ENCODE results near the gene SLITRK5. TPM values are rescaled to one million over a fixed set of nuclear protein-coding genes. Genes with fewer than 3 reads are reported as not detected.

SLITRK5 gene, protein sequence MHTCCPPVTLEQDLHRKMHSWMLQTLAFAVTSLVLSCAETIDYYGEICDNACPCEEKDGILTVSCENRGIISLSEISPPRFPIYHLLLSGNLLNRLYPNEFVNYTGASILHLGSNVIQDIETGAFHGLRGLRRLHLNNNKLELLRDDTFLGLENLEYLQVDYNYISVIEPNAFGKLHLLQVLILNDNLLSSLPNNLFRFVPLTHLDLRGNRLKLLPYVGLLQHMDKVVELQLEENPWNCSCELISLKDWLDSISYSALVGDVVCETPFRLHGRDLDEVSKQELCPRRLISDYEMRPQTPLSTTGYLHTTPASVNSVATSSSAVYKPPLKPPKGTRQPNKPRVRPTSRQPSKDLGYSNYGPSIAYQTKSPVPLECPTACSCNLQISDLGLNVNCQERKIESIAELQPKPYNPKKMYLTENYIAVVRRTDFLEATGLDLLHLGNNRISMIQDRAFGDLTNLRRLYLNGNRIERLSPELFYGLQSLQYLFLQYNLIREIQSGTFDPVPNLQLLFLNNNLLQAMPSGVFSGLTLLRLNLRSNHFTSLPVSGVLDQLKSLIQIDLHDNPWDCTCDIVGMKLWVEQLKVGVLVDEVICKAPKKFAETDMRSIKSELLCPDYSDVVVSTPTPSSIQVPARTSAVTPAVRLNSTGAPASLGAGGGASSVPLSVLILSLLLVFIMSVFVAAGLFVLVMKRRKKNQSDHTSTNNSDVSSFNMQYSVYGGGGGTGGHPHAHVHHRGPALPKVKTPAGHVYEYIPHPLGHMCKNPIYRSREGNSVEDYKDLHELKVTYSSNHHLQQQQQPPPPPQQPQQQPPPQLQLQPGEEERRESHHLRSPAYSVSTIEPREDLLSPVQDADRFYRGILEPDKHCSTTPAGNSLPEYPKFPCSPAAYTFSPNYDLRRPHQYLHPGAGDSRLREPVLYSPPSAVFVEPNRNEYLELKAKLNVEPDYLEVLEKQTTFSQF
- total RNA-seq, result under 0.01 and 0.05 TPM in 2 replicates
- not detected for polyA plus RNA-seq (2012)

DNA sequence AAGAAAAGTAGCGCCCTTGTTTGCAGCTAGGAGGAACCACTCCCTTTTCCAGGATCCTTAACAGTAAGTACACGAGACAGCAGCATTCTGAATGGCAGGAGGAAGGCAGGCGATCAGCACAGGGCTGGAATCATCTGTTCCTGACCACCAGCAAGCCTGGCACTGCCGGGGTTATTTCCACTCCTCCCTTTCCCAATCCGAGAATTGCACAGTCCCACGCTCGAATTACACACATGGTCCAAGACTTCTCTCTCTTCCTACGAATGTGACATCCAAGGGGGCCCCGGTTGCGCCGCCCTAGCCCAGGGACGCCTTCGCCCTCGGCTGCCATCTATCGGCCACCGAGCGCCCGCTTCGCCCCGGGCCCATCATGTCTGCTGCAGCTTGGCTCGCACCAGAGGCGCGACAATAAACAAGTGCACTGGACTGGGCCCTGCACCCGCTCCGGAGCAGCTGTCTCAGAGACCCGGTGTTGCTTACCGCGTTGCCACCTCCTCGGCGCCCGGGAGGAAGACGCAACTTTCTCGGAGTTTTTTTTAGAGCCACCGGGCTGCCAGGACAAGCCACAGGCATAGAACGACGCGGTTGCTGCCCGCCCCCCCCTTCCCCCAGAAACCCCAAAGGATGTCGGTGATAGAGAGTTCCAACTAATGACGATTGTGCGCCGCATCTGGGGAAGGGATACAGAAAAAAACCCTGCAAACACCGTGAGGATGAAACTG lies at the start of gene SLITRK5:
TSS of gene SLITRK5 (plus strand) at position 341 of the 722 bp plus-strand sequence. CDS start 4,018 bp downstream, outside the sequence.
- DNase-seq (ENCODE audit: low read depth), result peak; percentile 84

DNA sequence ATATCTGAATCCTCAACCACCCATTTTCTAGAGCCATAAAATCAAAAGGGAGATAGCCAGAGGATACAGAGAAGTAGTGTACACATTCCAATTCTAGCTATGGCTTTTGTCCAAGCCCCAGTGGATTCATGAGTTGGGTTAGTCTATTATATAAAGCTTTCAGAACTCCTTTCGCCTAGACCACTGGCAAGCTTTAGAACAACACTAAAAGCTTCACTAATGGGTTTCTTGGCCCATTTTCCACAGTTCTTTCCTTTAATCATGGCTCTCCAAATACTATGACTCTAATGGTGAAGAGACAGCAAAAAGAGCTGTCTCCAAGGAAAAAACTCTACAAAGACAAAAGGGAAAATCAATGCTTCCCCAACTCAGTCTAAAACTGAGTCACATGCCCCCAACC lies 48.2 kb upstream of the SLITRK5 start:
- DNase-seq (ENCODE audit: low read depth), result no peak

DNA sequence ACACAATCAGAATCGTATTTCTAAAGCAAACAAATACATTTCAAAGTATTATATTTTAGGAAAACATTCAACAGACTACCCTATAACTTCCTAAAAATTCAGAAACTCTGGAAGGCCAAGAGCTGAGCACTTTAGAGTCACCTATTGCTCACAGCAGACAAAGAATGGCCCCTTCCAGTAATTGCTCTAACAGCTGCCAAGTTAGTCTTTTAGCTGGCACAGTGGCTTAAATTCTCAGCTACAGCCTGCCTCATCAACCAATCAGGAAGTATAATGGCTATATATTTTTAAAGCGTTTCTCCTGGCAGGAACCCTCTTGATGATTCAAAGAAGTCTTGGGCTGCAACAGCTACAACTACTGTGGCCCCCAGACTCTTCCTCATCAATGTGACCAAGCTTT lies 14.9 kb upstream of the SLITRK5 start:
- DNase-seq (ENCODE audit: low read depth), result no peak

DNA sequence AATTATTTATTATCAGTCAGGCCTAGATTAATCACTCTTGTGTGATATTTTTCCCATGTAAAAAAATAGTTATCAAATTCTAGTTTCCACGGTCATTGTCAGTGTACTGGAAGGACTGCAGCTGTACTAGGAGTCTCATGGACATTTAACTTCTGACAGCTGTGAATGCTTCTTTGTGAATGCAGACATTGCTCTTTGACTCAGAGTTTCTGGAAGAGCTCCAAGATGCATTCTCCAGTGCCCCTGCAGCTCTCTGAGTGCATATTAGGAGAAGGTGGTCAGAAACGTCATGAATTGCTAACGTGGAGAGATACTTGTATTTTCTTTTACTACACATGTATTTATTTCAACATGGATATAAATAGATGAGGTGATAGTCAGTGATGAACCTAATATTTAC lies 9.7 kb upstream of the SLITRK5 start:
- DNase-seq (ENCODE audit: low read depth), result peak; percentile 38

DNA sequence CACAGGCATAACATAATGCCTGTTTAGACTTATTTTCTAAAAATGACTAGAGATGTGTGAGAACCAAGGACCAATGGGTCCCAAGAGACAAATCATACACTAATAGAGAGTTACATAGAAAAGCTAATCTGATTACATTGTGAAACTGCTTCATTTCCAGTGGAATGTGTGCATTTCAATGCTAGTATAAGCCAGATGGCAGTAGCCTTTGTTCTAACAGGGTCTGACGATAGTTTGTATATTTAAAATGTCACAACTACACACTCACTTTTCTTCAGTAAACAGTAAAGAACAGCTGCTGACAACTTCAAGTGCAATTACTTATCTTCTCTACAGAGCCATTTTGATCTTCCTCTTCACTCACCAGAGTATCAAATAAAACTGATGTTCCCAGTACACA lies 4.3 kb upstream of the SLITRK5 start:
- DNase-seq (ENCODE audit: low read depth), result no peak

DNA sequence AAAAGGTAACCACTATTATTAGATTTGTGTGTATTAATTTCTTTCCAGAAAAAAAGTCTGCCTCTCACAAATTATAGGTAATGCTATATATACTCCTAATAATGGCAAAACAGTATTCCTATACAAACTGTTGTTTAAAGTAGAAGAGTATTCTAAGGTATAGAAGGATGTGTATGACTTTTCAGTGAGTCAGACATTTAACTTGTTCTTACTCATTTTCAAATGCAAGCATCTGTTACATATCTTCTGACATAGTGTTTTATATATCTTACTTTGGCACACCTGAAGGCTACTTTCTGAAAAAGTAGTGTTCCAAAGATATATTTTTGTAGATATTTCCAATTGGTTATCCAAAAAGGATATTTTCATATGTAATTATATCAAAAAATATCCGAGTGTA lies 3.5 kb upstream of the SLITRK5 start:
- no peak for DNase-seq (ENCODE audit: low read depth)

DNA sequence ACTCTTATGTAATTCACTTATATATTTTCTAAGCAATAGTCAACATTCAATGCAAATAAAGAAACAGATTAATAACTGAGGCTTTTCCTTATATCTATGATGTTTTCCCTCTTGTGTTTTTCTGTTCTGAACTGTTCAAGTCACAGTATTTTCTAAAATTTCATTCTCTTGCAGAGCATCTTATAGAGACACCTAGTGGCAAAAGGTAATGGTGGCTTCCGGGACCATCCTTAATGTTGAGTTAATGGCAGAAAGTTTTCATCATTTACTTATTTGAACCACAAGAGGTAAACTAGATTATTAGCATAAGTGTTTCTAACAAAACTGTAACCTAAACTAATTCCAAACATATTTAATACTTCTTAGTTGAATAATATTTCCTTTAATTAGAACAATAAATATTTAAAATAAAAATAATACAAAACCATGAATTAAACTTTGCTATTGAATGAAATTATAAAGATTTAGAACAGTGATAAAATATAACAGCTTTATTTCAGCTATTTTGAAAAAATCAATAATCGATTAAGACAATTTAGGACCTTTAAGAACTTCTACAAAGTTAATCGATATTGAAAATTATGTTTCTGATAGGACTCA lies 1.7 kb upstream of the SLITRK5 start:
- peak; percentile 22 for DNase-seq (ENCODE audit: low read depth)

DNA sequence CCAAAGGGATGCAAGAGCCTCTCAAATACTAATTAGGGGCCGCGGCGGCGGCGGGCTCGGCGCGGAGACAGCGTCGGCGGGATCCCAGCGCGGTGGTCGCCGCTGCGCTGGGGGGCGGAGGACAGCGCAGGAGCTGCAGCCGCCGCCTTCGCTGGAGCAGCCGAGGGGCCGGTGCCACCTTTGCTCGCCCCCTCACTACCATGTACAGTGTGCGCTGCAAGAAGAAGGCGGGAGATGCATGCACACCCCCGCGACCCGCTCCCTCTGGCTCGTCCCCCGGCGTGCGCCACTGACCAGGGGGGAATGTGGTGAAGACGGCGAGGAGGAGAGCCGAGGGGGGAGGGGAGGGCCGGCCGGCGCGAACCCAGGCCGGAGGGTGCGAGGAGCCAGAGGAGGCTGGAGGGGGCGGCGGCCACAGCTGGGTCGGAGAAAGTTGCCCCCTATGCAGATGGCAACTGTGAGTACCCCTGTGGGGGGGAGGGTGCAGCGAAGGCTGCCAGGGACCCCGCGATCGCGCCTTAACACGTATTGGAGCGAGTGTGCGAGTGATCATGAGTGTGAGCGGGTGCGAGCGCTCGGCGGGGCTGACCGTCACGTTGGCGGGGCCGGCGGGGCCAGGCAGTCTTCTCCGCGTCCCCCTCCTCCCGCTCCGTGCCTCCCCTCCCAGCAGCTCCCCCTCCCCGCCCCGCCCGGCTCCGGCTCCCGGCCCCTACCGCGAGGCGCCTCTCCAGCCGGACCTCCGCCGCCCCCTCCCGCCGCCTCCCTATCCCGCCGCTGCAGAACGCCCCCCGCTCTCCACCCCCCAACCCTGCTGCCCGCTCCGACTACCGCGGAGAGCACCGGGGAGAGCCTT lies 808 bp downstream of the SLITRK5 start:
- DNase-seq (ENCODE audit: low read depth), result no peak

DNA sequence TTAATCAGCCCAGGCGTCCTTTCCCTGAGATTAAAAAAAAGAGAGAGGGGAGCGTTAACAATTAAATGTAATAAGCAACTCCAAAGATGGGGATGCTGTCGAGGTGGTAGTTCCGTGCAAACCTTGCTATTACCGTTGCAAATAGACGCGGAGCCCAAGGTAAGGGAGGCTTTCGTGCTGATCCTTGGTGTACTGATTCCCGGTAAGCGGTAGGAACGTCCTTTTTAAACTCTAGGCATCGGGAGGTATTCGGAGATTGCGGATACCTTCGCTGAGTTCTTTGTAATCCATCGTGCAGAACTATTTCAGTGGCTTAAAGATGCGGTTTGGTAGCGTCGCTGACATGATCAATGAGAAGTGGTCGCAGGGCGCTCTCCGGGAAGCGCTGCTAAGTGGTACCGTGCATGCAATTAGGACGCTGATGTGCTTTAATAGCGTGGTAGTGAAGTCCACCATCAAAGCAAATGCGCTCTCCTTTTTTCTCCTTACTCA lies 3.1 kb downstream of the SLITRK5 start:
- DNase-seq (ENCODE audit: low read depth), result no peak

DNA sequence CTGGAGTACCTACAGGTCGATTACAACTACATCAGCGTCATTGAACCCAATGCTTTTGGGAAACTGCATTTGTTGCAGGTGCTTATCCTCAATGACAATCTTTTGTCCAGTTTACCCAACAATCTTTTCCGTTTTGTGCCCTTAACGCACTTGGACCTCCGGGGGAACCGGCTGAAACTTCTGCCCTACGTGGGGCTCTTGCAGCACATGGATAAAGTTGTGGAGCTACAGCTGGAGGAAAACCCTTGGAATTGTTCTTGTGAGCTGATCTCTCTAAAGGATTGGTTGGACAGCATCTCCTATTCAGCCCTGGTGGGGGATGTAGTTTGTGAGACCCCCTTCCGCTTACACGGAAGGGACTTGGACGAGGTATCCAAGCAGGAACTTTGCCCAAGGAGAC lies 4.7 kb downstream of the SLITRK5 start:
- DNase-seq (ENCODE audit: low read depth), result no peak

DNA sequence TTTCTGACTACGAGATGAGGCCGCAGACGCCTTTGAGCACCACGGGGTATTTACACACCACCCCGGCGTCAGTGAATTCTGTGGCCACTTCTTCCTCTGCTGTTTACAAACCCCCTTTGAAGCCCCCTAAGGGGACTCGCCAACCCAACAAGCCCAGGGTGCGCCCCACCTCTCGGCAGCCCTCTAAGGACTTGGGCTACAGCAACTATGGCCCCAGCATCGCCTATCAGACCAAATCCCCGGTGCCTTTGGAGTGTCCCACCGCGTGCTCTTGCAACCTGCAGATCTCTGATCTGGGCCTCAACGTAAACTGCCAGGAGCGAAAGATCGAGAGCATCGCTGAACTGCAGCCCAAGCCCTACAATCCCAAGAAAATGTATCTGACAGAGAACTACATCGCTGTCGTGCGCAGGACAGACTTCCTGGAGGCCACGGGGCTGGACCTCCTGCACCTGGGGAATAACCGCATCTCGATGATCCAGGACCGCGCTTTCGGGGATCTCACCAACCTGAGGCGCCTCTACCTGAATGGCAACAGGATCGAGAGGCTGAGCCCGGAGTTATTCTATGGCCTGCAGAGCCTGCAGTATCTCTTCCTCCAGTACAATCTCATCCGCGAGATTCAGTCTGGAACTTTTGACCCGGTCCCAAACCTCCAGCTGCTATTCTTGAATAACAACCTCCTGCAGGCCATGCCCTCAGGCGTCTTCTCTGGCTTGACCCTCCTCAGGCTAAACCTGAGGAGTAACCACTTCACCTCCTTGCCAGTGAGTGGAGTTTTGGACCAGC lies 5.3 kb downstream of the SLITRK5 start:
- DNase-seq (ENCODE audit: low read depth), result no peak

DNA sequence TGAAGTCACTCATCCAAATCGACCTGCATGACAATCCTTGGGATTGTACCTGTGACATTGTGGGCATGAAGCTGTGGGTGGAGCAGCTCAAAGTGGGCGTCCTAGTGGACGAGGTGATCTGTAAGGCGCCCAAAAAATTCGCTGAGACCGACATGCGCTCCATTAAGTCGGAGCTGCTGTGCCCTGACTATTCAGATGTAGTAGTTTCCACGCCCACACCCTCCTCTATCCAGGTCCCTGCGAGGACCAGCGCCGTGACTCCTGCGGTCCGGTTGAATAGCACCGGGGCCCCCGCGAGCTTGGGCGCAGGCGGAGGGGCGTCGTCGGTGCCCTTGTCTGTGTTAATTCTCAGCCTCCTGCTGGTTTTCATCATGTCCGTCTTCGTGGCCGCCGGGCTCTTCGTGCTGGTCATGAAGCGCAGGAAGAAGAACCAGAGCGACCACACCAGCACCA lies 5.9 kb downstream of the SLITRK5 start:
- DNase-seq (ENCODE audit: low read depth), result no peak

DNA sequence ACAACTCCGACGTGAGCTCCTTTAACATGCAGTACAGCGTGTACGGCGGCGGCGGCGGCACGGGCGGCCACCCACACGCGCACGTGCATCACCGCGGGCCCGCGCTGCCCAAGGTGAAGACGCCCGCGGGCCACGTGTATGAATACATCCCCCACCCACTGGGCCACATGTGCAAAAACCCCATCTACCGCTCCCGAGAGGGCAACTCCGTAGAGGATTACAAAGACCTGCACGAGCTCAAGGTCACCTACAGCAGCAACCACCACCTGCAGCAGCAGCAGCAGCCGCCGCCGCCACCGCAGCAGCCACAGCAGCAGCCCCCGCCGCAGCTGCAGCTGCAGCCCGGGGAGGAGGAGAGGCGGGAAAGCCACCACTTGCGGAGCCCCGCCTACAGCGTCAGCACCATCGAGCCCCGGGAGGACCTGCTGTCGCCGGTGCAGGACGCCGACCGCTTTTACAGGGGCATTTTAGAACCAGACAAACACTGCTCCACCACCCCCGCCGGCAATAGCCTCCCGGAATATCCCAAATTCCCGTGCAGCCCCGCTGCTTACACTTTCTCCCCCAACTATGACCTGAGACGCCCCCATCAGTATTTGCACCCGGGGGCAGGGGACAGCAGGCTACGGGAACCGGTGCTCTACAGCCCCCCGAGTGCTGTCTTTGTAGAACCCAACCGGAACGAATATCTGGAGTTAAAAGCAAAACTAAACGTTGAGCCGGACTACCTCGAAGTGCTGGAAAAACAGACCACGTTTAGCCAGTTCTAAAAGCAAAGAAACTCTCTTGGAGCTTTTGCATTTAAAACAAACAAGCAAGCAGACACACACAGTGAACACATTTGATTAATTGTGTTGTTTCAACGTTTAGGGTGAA lies 6.6 kb downstream of the SLITRK5 start:
- no peak for DNase-seq (ENCODE audit: low read depth)

DNA sequence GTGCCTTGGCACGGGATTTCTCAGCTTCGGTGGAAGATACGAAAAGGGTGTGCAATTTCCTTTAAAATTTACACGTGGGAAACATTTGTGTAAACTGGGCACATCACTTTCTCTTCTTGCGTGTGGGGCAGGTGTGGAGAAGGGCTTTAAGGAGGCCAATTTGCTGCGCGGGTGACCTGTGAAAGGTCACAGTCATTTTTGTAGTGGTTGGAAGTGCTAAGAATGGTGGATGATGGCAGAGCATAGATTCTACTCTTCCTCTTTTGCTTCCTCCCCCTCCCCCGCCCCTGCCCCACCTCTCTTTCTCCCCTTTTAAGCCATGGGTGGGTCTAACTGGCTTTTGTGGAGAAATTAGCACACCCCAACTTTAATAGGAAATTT lies 7.2 kb downstream of the SLITRK5 start:
- DNase-seq (ENCODE audit: low read depth), result no peak

DNA sequence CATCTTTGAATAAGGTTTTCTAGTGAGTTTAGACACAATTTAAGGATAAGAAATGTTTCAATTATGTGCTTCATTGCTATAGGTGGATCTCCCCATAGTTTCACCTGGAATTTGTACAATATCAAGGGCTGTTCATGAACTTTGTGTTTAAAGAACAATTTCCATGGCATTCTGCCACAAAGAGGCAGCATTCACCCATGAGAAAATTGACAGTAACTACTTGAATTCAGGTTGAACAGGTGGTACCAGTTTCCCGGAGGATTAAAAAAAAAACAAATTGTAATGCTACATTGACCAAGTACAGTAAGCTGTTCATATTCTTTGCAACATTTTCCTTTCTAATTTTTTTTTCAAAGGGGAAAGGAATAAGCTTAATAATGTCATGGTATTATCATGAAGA lies 9.1 kb downstream of the SLITRK5 start:
- DNase-seq (ENCODE audit: low read depth), result no peak

DNA sequence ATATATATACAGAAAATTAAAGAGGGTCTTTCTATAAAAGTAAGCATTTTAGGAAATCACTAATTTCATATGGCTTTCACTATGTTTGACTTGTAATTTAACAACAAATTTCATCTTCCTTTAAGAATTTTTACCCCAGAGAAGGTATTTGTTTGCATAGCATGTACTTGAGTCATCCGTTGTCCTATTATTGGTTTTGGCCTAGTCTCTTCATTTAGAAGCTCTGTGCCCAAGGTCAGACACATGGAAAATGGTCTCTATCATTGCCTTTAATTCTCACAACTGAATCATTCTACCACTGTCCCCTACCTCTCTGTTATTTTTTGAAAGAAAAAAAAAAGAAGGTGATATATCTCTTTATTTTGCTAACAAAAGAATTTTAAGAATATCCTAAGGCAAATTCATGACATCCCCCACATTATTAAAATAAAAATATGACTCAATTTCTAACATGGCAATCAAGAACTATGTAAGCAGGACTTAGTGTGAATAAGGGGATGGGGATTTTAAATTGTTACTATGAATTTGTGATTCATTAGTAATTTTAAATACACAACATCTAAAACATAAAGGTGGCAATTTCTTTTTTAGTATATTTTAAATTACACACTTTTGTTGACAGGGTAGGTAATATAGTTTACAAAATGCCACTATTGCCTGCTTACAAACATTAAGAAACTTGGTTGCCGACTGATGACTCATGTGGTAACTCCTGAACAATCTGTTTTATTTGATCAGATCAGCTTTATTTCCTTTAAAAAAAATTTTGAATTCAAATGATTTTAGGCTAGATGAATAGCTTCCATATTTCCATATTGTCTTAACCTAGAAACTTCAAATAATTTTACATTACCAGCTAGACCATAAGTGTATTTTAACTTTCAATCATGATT lies 13.9 kb downstream of the SLITRK5 start:
- DNase-seq (ENCODE audit: low read depth), result no peak

DNA sequence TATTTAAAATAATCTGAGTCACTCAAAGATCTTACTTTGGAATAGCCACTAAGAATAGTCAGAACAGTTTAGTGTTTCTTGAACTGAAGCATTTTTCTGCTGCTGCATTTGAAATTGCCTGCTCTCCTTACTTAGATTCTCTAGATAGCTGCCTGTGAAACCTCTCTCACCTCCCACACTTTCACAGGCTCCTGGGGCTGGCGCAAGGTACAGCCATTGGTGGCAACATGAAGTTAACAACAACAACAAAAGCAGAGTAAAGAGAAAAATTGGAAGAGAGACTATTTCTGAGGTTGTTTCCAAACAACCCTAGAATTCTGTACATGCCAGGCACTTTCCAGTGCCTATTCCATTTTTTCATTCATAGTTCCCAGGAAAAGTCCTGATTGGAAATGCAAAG lies 25.3 kb downstream of the SLITRK5 start:
- DNase-seq (ENCODE audit: low read depth), result no peak
